Activated T-cell treated with anti-CD3 and anti-CD28 coated beads for 1 hour (primary cell): ENCODE measurements around the gene RAB42.
A peak's percentile ranks its signal among the peaks of the same experiment; 100 is the strongest.
"Not testable (repeated sequence)": the region's sequence is repeated elsewhere in the genome, so short reads cannot be mapped to it uniquely, and the experiment has no call there.

Experiments used
- DNase-seq: peaks from one replicate; pipeline ENCODE4 v3.0.0-alpha.2; 2020; ENCODE audit warnings: low read depth

The RAB42 gene, protein sequence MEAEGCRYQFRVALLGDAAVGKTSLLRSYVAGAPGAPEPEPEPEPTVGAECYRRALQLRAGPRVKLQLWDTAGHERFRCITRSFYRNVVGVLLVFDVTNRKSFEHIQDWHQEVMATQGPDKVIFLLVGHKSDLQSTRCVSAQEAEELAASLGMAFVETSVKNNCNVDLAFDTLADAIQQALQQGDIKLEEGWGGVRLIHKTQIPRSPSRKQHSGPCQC

DNA sequence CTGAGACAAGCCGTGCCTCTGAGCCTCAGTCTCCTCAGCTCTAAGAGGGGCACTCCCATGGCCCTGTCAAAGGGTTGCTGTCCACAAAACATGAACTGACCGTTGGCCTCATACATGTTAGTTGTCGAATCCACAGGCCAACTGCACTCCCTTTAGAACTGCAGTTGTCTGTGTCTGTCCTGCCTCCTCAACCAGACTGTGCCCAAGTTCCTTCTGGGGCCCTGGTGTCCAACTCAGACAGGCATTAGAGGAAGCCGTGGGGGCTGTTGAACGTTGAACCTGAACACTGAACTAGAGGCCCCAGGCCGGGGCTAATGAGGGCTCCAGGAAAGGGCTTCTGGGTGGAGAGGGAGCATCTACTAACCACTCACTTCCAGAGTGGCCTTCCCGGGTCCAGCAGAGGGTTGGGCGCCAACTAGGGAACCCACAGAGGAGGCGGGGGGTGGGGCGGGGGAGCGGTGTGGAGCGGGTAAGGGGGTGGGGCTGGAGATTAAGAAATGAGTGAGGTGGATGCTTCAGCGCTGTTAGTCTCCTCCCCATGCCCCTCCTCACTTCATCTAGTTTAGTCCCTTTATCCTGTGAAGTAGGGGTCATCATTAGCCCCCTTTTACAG, at the start of gene RAB42:
Gene RAB42, plus strand, starts transcription at position 558 of the 613 bp plus-strand sequence. CDS start 247 bp downstream, outside the sequence.
- DNase-seq: no peak

DNA sequence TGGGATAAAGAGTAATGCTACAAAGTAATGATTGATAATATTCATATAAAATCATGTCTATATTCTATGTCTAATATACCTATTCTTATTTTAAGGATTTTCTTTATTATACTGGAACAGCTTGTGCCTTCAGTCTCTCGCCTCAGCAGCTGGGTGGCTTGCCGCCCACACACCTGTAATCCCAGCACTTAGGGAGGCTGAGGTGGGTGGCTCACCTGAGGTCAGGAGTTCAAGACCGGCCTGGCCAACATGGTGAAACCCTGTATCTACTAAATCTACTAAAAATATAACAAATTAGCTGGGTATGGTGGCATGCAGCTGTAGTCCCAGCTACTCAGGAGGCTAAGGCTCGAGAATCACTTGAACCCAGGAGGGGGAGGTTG, 46.8 kb upstream of the RAB42 start:
- no peak for DNase-seq

DNA sequence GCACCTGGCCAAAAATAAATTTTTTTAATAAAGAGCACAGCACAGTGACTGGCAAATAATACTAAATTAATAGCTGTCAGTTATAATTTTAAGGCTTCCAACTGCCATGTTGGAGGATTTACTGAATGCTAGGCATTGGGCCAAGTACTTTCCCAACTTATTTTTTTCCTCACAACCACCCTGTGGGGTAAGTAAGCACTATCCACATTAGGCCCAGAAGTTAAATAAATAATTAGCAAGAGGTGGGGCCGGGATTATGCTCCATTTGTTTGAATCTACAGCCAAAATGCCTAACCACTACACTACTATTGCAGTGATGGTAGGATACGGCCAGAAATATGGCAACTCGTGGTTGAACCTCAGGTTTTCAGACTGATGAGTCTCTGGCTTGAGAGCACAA, 43.7 kb upstream of the RAB42 start:
- DNase-seq: no peak

DNA sequence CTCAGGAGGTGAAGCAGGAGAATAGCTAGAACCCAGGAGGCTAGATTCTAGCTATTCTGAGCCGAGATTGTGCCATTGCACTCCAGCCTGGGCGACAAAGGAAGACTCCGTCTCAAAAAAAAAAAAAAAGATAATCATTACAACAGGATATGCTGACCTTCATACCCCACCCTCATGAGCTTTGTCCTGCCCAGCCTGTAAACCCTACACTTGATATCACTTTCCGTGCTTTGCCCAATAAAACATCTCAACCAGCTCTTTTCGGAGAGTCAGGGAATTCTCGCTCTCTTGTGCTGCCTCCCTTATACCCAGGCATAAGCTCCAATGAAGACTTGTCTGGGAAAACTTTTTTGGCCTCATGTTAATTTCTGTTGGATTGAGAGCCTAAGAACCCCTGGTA, 40.7 kb upstream of the RAB42 start:
- DNase-seq: no peak

DNA sequence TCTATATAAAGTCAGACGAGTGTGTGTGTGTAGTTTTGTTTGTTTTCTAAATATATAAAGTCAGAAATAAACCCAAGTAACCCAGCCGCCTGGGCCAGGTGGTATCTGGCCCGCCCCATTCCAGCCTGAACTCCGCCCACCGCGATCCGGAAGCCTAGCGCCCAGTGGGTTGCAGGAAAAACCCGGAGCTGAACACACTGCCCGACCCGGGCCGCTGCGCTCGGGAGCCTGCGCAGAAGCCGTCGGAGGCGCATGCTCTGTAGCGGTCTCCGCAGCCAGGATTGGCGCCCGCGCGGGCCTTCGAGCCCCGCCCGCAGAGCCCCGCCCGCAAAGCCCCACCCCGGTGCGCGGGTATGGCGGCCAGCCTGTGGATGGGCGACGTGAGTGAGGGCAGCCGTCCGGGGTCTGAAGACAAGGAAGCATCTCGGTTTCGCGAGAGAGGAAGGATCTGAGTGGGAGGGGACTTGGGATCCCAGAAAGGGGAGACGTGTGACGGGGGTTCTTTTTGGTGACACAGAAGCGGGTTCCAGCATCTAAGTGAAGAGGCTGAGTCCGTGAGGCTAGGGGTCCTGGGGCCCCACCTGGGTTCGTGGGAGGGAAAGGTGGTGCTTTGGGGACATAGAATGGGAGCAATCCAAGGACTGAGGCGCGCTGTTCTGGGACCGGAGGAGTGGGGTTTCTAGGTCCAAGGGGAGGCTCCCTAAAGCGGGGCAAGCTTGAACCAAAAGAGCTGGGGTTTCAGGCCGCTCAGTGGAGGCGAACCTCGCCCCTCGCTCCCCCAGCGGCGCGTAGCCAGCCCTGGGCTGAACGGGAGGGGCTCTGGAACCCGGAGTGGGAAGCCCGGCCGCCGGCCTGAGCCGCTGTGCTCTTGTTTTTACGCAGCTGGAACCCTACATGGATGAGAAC, 39.1 kb upstream of the RAB42 start, which contains the start of gene TRNAU1AP:
Gene TRNAU1AP, plus strand, starts transcription at position 328 of the 906 bp plus-strand sequence. Its CDS starts 26 bp downstream, at position 354.
- DNase-seq: peak; percentile 97

DNA sequence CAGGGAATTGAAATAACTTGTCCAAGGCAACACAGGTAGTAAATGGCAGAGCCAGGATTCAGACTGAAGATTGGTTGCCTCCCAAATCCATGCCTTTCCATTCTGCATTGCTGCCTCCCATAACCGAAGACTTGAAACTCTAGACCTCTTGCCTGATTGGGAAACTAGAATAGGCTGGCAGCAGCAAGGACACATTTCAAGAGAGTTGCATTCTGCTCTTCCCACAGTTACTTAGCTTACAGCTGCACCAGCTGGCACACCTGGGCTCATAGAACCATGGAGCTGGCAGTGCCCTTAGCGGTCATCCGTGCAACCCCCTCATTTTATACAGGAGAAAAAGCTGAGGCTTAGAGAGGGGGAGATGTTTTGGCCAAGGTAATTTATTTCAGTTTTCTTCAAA, 31.2 kb upstream of the RAB42 start:
- DNase-seq: no peak

DNA sequence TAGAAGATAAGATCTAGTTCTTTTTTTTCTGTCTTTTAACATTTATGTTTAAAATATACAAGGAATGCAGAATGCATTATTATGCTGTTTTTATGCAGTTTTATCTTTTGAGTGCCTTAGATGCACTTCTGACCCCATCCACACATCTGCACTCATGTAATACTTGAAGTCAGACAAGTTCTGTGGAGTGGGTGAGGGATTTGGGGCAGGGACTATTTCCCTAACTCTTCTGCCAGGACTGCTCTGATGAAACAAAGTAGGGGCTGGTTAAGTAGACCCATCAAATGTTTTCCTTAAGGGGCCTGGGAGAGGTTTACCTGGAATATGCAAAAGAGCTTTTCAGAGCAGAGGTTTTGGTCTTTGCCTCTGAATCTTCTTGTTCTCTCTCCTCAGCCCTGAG, 27.8 kb upstream of the RAB42 start:
- DNase-seq: no peak

DNA sequence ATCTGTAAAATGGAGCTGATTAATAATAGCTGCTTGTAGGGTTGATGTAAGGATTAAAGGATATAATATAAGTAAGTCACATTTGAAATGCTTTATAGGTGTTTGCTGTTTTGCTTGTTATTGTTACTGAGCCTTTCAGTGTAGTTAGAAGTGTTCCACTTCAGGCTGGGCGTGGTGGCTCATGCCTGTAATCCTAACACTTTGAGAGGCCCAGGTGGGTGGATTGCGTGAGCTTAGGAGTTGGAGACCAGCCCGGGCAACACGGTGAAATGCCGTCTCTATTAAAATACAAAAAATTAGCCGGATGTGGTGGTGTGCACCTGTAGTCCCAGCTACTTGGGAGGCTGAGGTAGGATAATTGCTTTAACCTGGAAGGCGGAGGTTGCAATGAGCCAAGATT, 27.0 kb upstream of the RAB42 start:
- no peak for DNase-seq

DNA sequence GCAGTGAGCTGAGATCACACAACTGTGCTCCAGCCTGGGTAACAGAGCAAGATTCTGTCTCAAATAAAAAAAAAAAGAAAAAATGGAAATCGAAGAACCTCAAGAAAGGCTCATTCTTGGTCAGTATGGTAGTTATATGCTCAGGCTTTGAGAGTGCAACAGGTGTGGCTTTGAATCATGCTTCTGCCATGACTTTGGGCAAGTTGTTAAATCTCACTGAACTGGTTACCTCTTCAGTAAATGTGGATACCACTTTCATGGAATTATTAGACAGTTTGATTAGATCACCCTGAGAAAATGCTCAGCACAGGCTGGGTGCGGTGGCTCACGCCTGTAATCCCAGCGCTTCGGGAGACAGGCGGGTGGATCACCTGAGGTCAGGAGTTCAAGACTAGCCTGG, 26.3 kb upstream of the RAB42 start:
- DNase-seq: no peak

DNA sequence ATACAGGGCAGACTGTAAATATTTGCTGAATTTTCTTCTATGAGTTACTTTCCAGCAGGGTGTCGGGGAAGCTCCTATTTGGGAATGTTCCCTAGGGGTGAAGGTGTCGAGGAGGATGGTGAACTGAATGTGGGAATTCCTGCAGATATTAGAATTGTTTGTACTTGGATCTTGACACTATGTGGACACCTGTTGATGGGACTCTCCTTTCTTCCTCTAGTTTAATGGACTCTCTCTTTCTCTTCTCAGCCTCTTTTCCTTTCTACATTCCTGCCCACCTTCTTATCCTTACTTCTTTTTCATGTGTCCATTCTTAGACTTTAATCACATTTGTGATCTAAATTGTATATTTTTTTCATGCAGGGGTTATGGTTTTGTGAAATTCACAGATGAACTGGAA, 25.1 kb upstream of the RAB42 start:
- DNase-seq: no peak

DNA sequence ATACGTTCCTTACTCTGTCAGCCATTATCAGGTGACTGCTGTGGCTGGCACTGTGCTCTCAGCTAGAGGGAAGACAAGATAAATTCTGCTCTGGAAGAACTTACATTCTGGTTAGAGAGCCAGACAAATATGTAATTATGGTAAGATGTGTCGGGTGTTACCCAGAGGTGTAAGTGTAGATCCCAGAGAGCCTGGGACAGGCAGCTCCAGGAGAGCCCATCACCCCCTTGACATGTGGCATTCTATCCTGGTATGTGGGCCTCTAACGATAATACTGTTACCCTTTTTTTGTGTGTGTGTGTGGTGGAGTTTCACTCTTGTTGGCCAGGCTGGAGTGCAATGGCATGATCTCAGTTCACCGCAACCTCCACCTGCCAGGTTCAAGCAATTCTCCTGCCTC, 20.2 kb upstream of the RAB42 start:
- no peak for DNase-seq

DNA sequence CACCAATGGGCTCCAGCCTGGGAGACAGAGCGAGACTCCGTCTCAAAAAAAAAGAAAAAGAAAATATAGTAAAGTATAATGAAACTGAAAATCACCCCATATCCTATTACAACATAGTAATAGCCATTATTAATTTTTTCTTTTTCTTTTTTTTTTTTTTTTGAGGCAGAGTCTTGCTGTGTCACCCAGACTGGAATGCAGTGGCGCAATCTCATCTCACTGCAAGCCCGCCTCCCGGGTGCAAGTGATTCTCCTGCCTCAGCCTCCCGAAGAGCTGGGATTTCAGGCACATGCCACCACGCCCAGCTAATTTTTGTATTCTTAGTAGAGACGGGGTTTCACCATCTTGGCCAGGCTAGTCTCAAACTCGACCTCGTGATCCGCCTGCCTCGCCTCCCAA, 19.2 kb upstream of the RAB42 start:
- not testable (repeated sequence) for DNase-seq

DNA sequence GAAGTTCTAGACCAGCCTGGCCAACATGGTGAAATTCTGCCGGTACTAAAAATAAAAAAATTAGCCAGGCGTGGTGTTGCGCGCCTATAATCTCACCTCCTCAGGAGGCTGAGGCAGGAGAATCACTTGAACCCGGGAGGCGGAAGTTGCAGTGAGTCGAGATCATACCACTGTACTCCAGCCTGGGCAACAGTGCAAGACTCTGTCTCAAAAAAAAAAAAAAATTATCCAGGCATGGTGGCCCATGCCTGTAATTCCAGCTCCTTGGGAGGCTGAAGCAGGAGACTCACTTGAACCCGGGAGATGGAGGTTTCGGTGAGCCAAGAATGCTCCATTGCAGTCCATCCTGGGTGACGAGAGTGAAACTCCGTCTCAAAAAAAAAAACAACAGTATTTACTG, 18.5 kb upstream of the RAB42 start:
- no peak for DNase-seq

DNA sequence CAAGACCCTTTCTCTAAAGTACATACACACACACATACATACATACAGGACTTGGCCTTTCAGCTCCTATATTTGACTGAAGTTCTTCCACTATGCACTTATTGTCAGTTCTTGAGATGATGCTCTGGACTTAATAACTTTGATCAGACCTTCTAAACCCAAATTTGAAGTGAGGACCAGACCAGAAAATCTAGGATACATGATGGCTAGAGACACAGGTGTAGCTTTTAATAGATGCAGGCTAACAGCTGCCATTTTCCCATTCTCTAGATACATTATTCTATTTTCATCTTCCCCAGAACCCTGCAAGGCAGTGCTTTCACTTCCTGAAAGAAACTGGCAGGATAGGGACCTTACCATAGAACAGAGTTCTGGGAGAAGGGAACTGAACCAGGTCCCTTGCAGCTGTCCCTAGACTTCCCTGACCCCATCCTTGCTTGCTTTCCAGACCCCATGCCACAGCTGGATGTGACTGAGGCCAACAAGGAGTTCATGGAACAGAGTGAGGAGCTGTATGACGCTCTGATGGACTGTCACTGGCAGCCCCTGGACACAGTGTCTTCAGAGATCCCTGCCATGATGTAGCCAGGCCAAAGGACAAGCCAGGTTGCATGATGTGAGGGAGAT, 14.9 kb upstream of the RAB42 start:
- no peak for DNase-seq

DNA sequence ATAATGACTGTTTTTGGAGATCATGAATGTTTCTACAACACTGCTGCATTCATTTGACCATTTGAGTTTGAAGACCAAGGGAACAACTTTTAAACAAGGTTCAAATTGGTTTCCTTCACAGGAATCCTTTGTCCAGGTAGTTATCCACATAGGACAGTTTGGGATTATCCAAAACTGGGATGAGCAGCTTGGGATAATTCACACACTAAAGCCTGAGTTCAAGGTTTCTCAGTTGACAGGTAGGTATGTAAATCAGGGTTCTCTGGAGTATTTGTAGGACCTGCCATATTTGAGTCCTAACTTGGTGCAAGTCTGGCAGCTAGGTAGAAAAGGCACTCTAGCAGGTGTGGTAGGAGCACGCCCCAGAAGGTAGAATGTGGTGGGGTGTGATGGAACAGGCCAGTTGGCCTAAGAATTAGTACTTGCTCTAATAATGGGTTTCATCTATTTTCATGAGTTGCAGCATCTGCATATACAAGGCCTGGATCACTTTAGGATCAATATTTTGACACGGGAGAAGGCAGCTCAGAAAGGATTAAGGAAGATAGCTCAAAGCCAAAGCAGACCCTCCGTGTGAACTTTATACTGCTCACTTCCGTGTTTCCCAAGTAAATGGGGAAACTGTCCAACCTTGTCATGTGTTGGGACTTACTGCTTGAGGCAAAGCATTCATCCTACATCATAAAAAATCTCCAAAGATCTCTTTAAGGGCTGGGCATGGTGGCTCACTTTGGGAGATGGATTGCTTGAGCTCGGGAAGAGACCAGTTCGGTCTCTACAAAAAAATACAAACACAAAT, 14.1 kb upstream of the RAB42 start:
- no peak for DNase-seq

DNA sequence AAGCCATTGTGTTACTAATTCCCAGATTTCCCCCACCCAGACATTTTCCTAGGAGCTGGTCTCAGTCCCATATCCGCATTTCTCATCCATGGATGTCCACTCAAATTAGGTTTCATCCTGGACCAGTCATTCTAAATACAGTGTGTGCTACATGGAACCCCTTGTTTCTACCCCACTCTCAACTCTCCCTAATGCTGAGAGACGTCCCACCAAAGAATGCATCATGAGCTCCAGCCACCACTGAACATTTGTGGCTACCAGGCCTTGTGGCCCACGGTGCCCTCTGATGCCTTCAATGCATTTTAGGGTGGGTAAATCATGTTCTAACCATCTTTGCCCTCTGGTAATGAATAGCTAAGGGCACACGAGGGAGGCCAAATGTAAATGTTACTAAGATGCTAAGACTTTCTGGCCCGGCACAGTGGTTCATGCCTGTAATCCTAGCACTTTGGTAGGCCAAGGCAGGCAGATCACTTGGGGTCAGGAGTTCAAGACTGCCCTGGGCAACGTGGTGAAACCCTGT, 13.3 kb upstream of the RAB42 start:
- DNase-seq: no peak

DNA sequence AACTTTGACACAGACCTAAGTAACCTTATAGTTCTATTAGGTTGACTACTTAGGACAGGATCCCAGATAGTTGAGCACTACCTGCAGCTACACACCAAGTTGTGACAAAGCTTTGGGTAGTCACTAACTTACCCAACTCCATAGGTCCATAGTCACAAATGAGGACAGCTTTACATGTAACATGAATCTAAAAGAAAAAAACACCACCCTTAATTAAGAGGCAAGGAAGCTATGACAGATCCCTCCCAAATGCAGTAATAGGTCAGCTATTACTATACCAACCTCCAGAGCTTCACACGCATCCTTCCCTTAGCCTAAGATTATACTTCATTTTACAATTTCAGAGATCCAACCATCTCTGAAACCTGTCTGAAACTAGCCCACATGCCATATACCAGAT, 12.7 kb upstream of the RAB42 start:
- DNase-seq: no peak

DNA sequence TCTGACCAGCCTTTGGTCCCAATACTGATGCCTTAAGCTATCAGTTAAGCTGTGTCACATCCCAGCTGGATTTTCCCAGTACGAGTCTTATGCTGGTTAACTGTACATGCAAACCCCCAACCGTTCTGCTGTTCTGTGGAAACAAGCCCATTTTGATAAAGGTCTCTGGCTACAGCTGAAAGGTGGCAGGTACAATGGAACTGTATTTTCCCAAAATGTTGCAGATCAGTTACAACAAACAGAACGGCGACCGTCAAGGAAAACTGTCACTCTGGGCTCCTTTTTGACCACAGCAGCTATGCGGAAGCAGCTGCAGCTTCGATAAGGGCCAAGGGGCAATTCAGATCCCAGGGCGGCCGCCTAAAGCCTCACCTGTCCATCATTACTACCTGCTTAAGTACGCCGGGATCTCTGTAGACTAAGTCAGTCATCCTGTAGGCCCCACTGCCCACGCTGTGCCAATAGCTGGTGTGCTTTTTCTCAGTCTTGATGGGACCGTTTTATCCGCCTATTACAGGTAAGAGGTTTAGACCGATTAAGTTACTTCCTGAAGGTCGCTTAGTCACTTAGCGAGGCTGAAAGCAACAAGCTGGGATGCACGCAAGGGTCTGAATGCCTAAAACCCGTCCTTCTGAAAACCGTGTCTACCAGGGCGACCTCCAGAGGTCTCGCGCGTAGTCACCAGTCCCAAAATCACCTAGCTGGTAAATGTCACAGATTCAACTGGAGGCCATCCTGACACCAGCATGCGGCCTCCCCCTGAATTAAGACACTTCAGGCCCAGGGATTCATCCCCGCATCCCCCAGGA, 11.1 kb upstream of the RAB42 start:
- no peak for DNase-seq

DNA sequence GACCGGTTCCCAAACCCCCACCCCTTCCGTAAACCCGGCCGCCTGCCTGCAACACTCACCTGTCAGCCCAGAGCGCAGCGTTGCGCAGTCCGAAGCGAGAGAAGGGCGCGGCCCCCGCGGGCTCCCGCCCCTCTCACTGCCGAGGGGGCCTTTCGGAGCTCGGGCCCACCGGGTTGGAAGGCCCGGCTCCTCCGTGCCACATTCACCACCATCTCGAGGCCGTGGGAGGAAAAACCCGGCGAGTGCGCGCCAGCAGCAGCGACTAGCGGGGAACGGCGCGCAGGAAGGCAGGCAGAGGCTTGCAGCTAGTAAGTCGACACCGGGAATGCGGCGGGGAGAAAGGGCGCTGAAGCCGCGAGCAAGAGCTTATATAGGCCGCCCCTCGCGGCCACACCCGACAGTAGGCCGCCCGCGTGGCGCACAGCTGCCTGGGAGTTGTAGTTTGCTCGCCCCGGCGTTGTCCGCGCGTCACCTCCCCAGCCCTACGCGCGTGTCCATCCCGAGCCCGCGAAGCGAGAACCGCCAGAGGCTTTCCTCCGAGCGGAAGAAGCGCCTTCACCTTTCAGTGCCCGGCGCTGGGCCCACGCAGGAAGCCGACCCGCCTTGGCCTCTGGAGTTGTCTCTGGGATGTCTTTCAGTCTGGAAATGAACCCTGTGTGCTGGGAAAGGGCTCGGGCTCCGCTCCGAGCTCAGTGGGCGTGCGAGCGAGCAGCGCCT, 10.4 kb upstream of the RAB42 start:
- peak; percentile 89 for DNase-seq

DNA sequence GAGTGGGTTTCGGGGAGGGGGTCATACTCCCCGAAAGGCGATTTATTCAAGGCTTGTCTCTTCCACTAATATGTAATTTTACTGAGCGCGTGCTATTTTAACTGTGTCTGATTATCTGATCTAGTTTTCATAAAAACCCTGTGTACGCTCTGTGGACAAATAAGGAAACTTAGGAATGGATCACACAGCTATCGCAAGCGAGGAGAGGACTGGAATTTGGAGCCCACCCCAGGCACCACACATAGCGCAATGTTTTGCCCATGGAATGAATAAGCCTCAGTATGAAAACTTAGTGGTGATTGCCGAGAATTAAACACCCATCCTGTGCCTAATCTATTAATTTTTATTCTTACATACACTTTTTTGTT, 9.8 kb upstream of the RAB42 start:
- DNase-seq: no peak
